Measurements from ENCODE around the gene PSMG2. TPM values are rescaled to one million over a fixed set of nuclear protein-coding genes. Genes with fewer than 3 reads are reported as not detected.

PSMG2 gene
- 47.2 and 70.3 TPM in 2 replicates for total RNA-seq
- 82.2 and 100 TPM in 2 replicates for polyA plus RNA-seq

- Histone ChIP-seq H3K9me3 (ENCODE audit: low read depth) (no peaks in the 10 kb centered on the region), H3K27ac (peak within 1 kb of the TSS; percentile 99), H3K27me3 (no peaks in the 10 kb centered on the region), H3K36me3 (peaks cover 23% of the 10 kb centered on the region), H3K4me1 (ENCODE audit: low read depth) (peaks cover 6% of the 10 kb centered on the region), H3K4me3 (peak within 1 kb of the TSS; percentile 90)
- no peak for TF ChIP-seq CTCF (IDR thresholded peaks at IDR 0.05; ENCODE audit: low read depth, low read length)
- DNase-seq (ENCODE audit: low read depth in 1 of 2, low spot score in 1 of 2): peak; percentile 94 to 95
Observed at GRCh38 chr18:12702221-12703095, at the start of gene PSMG2, which contains the start of gene CEP76. Gene PSMG2 (plus strand): TSS chr18:12703042. CDS start chr18:12703108, 66 bp downstream. Gene CEP76 (minus strand): TSS chr18:12702723. CDS start chr18:12702548, 175 bp downstream.

DNA sequence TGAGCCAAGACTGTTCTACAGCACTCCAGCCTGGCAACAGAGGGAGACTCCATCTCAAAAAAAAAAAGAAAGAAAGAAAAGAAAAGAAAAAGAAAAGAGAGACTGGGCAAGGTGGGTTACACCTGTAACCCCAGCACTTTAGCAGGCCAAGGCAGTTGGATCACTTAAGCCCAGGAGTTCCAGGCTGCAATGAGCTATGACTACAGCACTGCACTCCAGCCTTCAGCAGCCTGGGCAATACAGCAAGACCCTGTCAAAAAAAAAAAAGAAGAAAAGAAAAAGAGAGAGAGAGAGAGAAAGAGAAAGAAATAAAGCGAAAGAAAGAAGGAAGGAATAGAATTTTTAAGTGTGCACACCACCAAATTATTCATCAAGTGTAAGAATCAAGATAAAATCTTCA, 47.9 kb upstream of the PSMG2 start:
- no peak for TF ChIP-seq CTCF (IDR thresholded peaks at IDR 0.05; ENCODE audit: low read depth, low read length)
- Histone ChIP-seq H3K4me1 (ENCODE audit: low read depth) (peaks cover 8% of the 10 kb centered on the region), H3K9me3 (ENCODE audit: low read depth) (no peaks in the 10 kb centered on the region), H3K4me3 (no peak overlapping the region), H3K27ac (no peak overlapping the region), H3K27me3 (no peaks in the 10 kb centered on the region), H3K36me3 (no peaks in the 10 kb centered on the region)
- no peak for DNase-seq (ENCODE audit: low read depth in 1 of 2, low spot score in 1 of 2)

DNA sequence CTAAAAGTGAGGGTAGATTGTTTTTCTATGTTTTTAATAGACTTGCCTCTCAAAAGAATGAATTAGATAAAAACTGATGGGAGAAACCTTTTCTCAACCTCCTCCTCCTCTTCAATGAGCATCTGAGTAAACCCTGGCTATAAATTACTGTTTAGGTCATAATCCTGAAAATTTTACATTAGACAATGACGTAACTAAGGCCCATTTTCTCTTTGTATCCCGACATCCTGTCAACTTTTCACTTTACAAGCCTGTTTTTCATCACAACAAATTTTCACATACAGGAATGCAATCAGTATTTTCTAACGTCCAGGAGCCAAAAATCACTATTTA, 46.3 kb upstream of the PSMG2 start:
- peak in 1 of 2 donors; percentile 41 for DNase-seq (ENCODE audit: low read depth in 1 of 2, low spot score in 1 of 2)
- Histone ChIP-seq H3K27ac (peak overlapping the region; percentile 85), H3K9me3 (ENCODE audit: low read depth) (no peaks in the 10 kb centered on the region), H3K36me3 (no peaks in the 10 kb centered on the region), H3K4me3 (peak overlapping the region; percentile 83), H3K4me1 (ENCODE audit: low read depth) (peaks cover 8% of the 10 kb centered on the region), H3K27me3 (no peaks in the 10 kb centered on the region)
- TF ChIP-seq CTCF (IDR thresholded peaks at IDR 0.05; ENCODE audit: low read depth, low read length): no peak

DNA sequence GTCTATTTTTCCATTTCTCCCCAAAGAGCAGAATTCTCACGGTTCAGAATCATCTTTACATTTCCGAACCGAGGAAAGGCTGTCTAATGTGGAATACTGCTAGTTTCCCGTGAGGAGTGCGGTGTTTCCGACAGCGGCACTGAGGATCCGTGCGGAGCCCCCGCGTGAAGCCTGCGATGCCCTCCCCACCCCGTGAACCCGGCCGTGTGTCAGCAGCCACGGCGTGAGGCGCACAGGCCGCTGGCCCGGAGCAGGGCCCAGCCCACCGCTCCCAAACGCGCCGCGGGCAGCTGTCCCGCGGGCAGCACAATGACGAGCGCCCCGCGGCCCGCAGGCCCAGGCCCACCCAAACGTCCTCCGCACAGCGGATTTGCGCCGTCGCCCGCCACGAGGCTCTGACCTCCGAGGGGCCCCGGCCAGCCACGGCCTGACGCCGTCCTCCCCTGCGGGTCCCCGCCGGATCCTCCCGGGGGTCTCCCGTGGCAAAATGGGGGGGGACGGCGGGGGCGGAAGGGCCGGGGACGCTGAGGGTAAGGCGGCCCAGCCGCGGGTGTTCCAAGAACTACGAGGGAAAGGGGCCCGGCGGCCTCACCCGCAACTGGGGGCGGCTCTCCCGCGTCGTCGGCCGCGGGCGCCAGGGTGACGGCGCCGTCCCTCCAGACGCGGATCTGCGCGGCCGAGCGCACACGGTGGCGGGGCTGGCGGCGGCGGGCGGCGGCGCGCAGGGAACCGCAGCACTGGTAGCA, 45.7 kb upstream of the PSMG2 start:
- TF ChIP-seq CTCF (IDR thresholded peaks at IDR 0.05; ENCODE audit: low read depth, low read length): no peak
- Histone ChIP-seq H3K9me3 (ENCODE audit: low read depth) (no peaks in the 10 kb centered on the region), H3K27me3 (no peaks in the 10 kb centered on the region), H3K36me3 (no peaks in the 10 kb centered on the region), H3K4me1 (ENCODE audit: low read depth) (peaks cover 8% of the 10 kb centered on the region), H3K27ac (peak overlapping the region; percentile 85), H3K4me3 (peak overlapping the region; percentile 83)
- peak; percentile 57 to 72 for DNase-seq (ENCODE audit: low read depth in 1 of 2, low spot score in 1 of 2)

DNA sequence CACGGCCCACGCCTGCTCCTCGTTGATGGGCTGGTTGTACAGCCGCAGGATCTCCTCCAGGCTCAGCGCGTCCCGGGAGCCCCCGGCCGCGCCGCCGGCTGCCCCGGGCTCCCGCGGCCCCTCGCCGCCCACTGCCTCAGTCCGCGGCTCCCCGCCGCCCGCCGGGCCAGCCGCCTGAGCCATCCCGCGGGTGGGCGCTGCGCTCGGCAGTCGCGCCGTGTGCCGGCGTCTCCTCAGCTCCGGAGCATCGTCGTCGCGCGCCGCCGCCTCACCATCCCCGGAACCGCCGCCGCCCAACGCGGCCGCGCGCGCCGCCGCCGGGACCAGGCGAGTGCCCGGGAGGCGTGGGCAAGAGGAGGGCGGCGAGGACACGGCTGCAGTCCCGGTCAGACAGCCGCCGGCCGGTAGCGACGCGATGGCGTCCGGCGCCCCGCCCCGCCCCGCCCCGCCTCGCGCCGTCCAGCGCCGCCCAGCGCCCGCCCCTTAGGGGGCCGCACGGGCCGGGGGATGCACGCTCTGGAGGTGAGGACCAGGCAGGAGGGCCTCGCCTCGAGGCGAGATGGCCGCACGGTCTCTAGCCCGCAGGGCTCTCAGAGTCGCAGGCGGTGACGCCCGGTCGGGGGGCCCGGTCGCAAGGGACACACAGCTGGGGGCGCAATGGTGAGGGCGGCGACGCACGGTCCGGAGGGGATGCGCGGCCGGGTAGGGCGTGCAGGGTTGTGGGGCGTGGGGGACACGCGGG, 45.0 kb upstream of the PSMG2 start, which contains the start of gene SPIRE1:
SPIRE1 (minus strand) TSS at position 424 of the 742 bp plus-strand sequence; CDS start at position 183, 241 bp downstream.
- no peak for TF ChIP-seq CTCF (IDR thresholded peaks at IDR 0.05; ENCODE audit: low read depth, low read length)
- no peaks in the 10 kb centered on the region for H3K9me3 ChIP-seq (ENCODE audit: low read depth)
- H3K27me3 ChIP-seq: no peaks in the 10 kb centered on the region
- H3K4me3 ChIP-seq: peak within 1 kb of the TSS; percentile 83
- H3K36me3 ChIP-seq: no peaks in the 10 kb centered on the region
- peak within 1 kb of the TSS; percentile 85 for H3K27ac ChIP-seq
- H3K4me1 ChIP-seq (ENCODE audit: low read depth): peaks cover 8% of the 10 kb centered on the region
- DNase-seq (ENCODE audit: low read depth in 1 of 2, low spot score in 1 of 2): peak; percentile 79 to 85
